ENCODE results near the gene MKX.

GRCh38 chr10:27679369-27679912, 66.2 kb downstream of the MKX start:
- TF ChIP-seq CTCF (IDR thresholded peaks at IDR 0.05; ENCODE audit: extremely low read depth in 1 of 2, insufficient read depth in 1 of 2, low read depth in 1 of 2, low read length in 2 of 2) (no peak), EZH2 (IDR thresholded peaks at IDR 0.05; ENCODE audit: borderline replicate concordance, low read depth, low read length, severe bottlenecking) (no peak), POLR2AphosphoS5 (IDR thresholded peaks at IDR 0.05; ENCODE audit: insufficient read depth, low read depth, low read length) (no peak), MAX (IDR thresholded peaks at IDR 0.05; ENCODE audit: insufficient read depth, insufficient read length) (no peak), POLR2A (IDR thresholded peaks at IDR 0.05; ENCODE audit: low read depth, low read length) (no peak), FOS (IDR thresholded peaks at IDR 0.05; ENCODE audit: borderline replicate concordance, insufficient read depth, low read length) (no peak), GATA2 (IDR thresholded peaks at IDR 0.05; ENCODE audit: insufficient read depth, insufficient read length, low read depth, low read length) (no peak), JUN (IDR thresholded peaks at IDR 0.05; ENCODE audit: borderline replicate concordance, insufficient read depth, insufficient read length, low read depth) (no peak)

Measured in endothelial cell of umbilical vein (primary cell).